GM12878 (cell line): Measurements from ENCODE around the gene ANKRD33B. TPM values are rescaled to one million over a fixed set of nuclear protein-coding genes. Genes with fewer than 3 reads are reported as not detected.
A peak's percentile ranks its signal among the peaks of the same experiment; 100 is the strongest.

Experiments
- ATAC-seq: fragments of 200-7000 bp; cut with Tn5 transposase; 3 replicates; pipeline ENCODE4 v1.9.1; 2020; ENCODE audit warnings: mild to moderate bottlenecking, moderate library complexity
- BruUV-seq: library from RNA; stranded (reverse); fragments of 400-500 nt; replicated peaks from 2 replicates; lab custom pipeline; 2021; lab: Mats Ljungman, UMichigan
- CTCF ChIA-PET: fragments of 300-600 bp; sonication (Branson Sonifier 250); formaldehyde crosslinking; extraction: SDS; loops from one replicate; lab custom pipeline; 2021; ENCODE audit warnings: inconsistent platforms; lab: Yijun Ruan, JAX
- POLR2A ChIA-PET: fragments of 350-600 bp; formaldehyde crosslinking; extraction: SDS; loops from one replicate; lab custom pipeline; 2021; ENCODE audit warnings: inconsistent platforms; lab: Charles Lee
- RAD21 ChIA-PET: fragments of 300-600 bp; sonication (Branson Sonifier 250); formaldehyde crosslinking; loops from one replicate; lab custom pipeline; 2023; ENCODE audit warnings: antibody characterized with exemption; ENCODE audit not compliant: unreplicated experiment; lab: Charles Lee
- SMC1A ChIA-PET: fragments of 300-600 bp; sonication (Branson Sonifier 250); formaldehyde crosslinking; loops from one replicate; lab custom pipeline; 2023; ENCODE audit not compliant: unreplicated experiment, uncharacterized antibody; lab: Charles Lee
- DNase-seq: peaks from one replicate; pipeline ENCODE4 v3.0.0-alpha.2; 2011; ENCODE audit warnings: low read depth, low spot score
- FAIRE-seq: peaks from 3 replicates; lab custom pipeline; 2011; peaks lifted over from hg19 to GRCh38; lab: Jason Lieb, UNC
- H2AFZ ChIP-seq: 2 replicates; pipeline ENCODE4 v1.6.0; 2011; ENCODE audit warnings: low read depth, low read length, control low read depth; ENCODE audit not compliant: control insufficient read depth
- H3K27ac ChIP-seq: 2 replicates; pipeline ENCODE4 v1.5.1; 2011; ENCODE audit warnings: control low read depth; ENCODE audit not compliant: control insufficient read depth, insufficient read depth
- H3K27me3 ChIP-seq, 2 experiments: replicated peaks in 1 of 2; 2 replicates each; pipeline versions ENCODE4 v1.6.0 to v1.6.1; 2011; ENCODE audit warnings: low read length in 1 of 2; ENCODE audit not compliant: control insufficient read depth in 2 of 2, insufficient read depth in 2 of 2
- H3K36me3 ChIP-seq, 2 experiments: 2 replicates each; pipeline ENCODE4 v1.5.1; 2011; ENCODE audit warnings: low read length in 1 of 2; ENCODE audit not compliant: control insufficient read depth in 2 of 2, insufficient read depth in 2 of 2
- H3K4me1 ChIP-seq: 2 replicates; pipeline ENCODE4 v1.6.1; 2011; ENCODE audit warnings: mild to moderate bottlenecking, low read length, moderate library complexity, mixed read lengths; ENCODE audit not compliant: control insufficient read depth, insufficient read depth
- H3K4me2 ChIP-seq: 2 replicates; pipeline ENCODE4 v1.6.0; 2011; ENCODE audit warnings: control low read depth; ENCODE audit not compliant: control insufficient read depth, insufficient read depth
- H3K4me3 ChIP-seq: fragments of 200-600 bp; sonication (generic); 2 replicates; pipeline ENCODE4 v1.5.1; 2016
- H3K79me2 ChIP-seq: 2 replicates; pipeline ENCODE4 v1.6.0; 2011; ENCODE audit warnings: low read length; ENCODE audit not compliant: control insufficient read depth, insufficient read depth
- H3K9ac ChIP-seq: 2 replicates; pipeline ENCODE4 v1.8.0; 2011; ENCODE audit warnings: low read length, control low read depth, mixed read lengths; ENCODE audit not compliant: control insufficient read depth, insufficient read depth
- H3K9me3 ChIP-seq: replicated peaks from 3 replicates; pipeline ENCODE4 v1.5.1; 2011; ENCODE audit warnings: mild to moderate bottlenecking, low read length; ENCODE audit not compliant: control insufficient read depth, insufficient read depth
- H4K20me1 ChIP-seq: 2 replicates; pipeline ENCODE4 v1.6.0; 2011; ENCODE audit not compliant: control insufficient read depth, insufficient read depth
- ASH2L ChIP-seq: fragments of 300-600, 200-600 bp; sonication (generic); IDR thresholded peaks from 2 replicates; pipeline ENCODE4 v1.6.1; 2017; ENCODE audit warnings: low read depth, mild to moderate bottlenecking, borderline replicate concordance
- CREB1 ChIP-seq: IDR thresholded peaks from 2 replicates; pipeline ENCODE4 v1.6.1; 2012; ENCODE audit warnings: low read depth, mild to moderate bottlenecking, inconsistent platforms
- EED ChIP-seq: sonication (generic); IDR thresholded peaks from 2 replicates; pipeline ENCODE4 v1.6.1; 2016; ENCODE audit warnings: antibody characterized with exemption, low read depth
- NFYA ChIP-seq: IDR thresholded peaks from 2 replicates; pipeline ENCODE4 v1.6.1; 2011; ENCODE audit warnings: low read depth, mild to moderate bottlenecking, low read length, improper control_type of control experiment, borderline replicate concordance
- RELA ChIP-seq: fragments of 450-650 bp; IDR thresholded peaks from 2 replicates; pipeline ENCODE4 v1.8.0; 2014; ENCODE audit warnings: borderline replicate concordance; ENCODE audit not compliant: partially characterized antibody
- RUNX3 ChIP-seq: IDR thresholded peaks from 2 replicates; pipeline ENCODE4 v1.6.1; 2012; ENCODE audit warnings: low read length, inconsistent platforms
- SPI1 ChIP-seq: IDR thresholded peaks from 2 replicates; pipeline ENCODE4 v1.6.1; 2011; ENCODE audit warnings: low read depth, mild to moderate bottlenecking, low read length, moderate library complexity, borderline replicate concordance; ENCODE audit not compliant: insufficient read depth
- WGBS: methylation state at CpG from one replicate; pipeline ENCODE4 v1.1.6; 2016; ENCODE audit warnings: low lambda C conversion rate; ENCODE audit not compliant: insufficient replicate concordance, insufficient coverage; ENCODE audit errors: missing lambda C conversion rate; 5-methylcytosine and 5-hydroxymethylcytosine counted together
- in situ Hi-C: fragments of 300-500 bp; cut with MboI; formaldehyde crosslinking; loops from 9 replicates; pipeline ENCODE4 v1.14.3; 2018; ENCODE audit warnings: mixed read lengths
- intact Hi-C: fragments of 100-400 bp; cut with micrococcal nuclease; formaldehyde crosslinking; loops from one replicate; pipeline ENCODE4 v1.14.2; 2022; ENCODE audit not compliant: unreplicated experiment
- polyA plus RNA-seq, 11 experiments: library from polyadenylated mRNA; depleted of rRNA in 4 of 11; unstranded in 6 of 11; stranded (reverse) in 5 of 11; fragments of >200 nt; fragmentation: Nextera tagmentation in 4 of 11; fragmentation: Illumina TruSeq in 1 of 11; extraction: Ambion mirVana in 4 of 11; extraction: Trizol in 1 of 11; gene quantifications; 1 replicate in 1 of 11; 2 replicates in 10 of 11; pipeline versions ENCODE4 v1.2.1 to v1.2.3, GENCODE V29; 2011 to 2016; ENCODE audit warnings: inconsistent platforms in 2 of 11, missing spikeins in 2 of 11, low read depth in 1 of 11
- total RNA-seq, 4 experiments: library from RNA; depleted of rRNA in 3 of 4; stranded (reverse); fragments of >200 nt in 3 of 4; fragmentation: Illumina TruSeq in 1 of 4; extraction: Trizol in 1 of 4; gene quantifications; 2 replicates each; pipeline versions ENCODE4 v1.2.1 to v1.2.3, GENCODE V29; 2013 to 2021

The ANKRD33B gene
- total and polyA plus RNA-seq, 10 of the 15 experiments (the other 5 are each of a cell fraction or from before 2014, with no cell fraction given) = 4.9 to 61.6 (median 15.6) TPM

- 100% methylated on average over 3 of the region's 3 CpGs for WGBS
- peaks cover 13% of the 10 kb centered on the region for H3K4me1 ChIP-seq
- peaks cover 48% of the 10 kb centered on the region for H3K79me2 ChIP-seq
- peaks cover 11 to 34% of the 10 kb centered on the region in 2 experiments for H3K36me3 ChIP-seq
- H4K20me1 ChIP-seq = no peaks in the 10 kb centered on the region
- RAD21 ChIA-PET = interaction anchor here (0.7 to 1.6 kb wide), 4 partner anchors 9 to 40 kb away, joined by 3 to 4 read pairs (median 4); no protein-coding TSS in a partner anchor
- H3K27me3 ChIP-seq = no peaks in the 10 kb centered on the region
- peak; percentile 25; the same call in 1 of the 2 replicates for TF ChIP-seq RUNX3
- TF ChIP-seq CREB1 = peak; percentile 21; the same call in 1 of the 2 replicates
- no peak for TF ChIP-seq ASH2L
- no peak for TF ChIP-seq NFYA
- peak; percentile 20; the same call in 1 of the 2 replicates for TF ChIP-seq SPI1
- no peak for TF ChIP-seq RELA
- TF ChIP-seq EED = peak; percentile 51; the same call in 1 of the 2 replicates
- no peak overlapping the region for H3K4me2 ChIP-seq
- CTCF ChIA-PET = interaction anchor here (1.3 to 2.8 kb wide), 3 partner anchors 11 to 192 kb away, joined by 4 to 8 read pairs (median 5); no protein-coding TSS in a partner anchor
- no peak overlapping the region; the same call in 1 of the 2 replicates for H3K4me3 ChIP-seq
- no peak overlapping the region for H2AFZ ChIP-seq
- SMC1A ChIA-PET = interaction anchor here (2.2 kb wide), 1 partner anchor 9 kb away, joined by 6 read pairs; no protein-coding TSS in a partner anchor
- DNase-seq = no peak
- POLR2A ChIA-PET = interaction anchor here (0.9 to 1.5 kb wide), 4 partner anchors 10 to 78 kb away, joined by 3 to 5 read pairs (median 4); no protein-coding TSS in a partner anchor
- in situ Hi-C loops (no loop called here), intact Hi-C loops (no loop called here)
- no peak for FAIRE-seq
- H3K9ac ChIP-seq = no peak overlapping the region
- no TSS peak for BruUV-seq
- no peak overlapping the region; the same call in 1 of the 2 replicates for H3K27ac ChIP-seq
- peak; percentile 64 for ATAC-seq
- no peaks in the 10 kb centered on the region; the same call in 1 of the 3 replicates for H3K9me3 ChIP-seq
Measured at GRCh38 chr5:10645146-10645545, 81.3 kb downstream of the ANKRD33B start.
